NCI-H82 treated with DMSO at 0.1 percent for 48 hours (cell line): ENCODE data around the gene CTNNAL1.
"Not testable (repeated sequence)": the region's sequence is repeated elsewhere in the genome, so short reads cannot be mapped to it uniquely, and the experiment has no call there.

Experiments
- DNase-seq: peaks from one replicate; lab custom pipeline; 2025; ENCODE audit not compliant: unreplicated experiment; lab: John Stamatoyannopoulos, UW

CTNNAL1 gene

GRCh38 chr9:108997112-108997511, 16.2 kb downstream of the CTNNAL1 start:
- DNase-seq, result no peak

- DNase-seq, result no peak
Measured at GRCh38 chr9:108996643-108997042, 16.7 kb downstream of the CTNNAL1 start.

DNA sequence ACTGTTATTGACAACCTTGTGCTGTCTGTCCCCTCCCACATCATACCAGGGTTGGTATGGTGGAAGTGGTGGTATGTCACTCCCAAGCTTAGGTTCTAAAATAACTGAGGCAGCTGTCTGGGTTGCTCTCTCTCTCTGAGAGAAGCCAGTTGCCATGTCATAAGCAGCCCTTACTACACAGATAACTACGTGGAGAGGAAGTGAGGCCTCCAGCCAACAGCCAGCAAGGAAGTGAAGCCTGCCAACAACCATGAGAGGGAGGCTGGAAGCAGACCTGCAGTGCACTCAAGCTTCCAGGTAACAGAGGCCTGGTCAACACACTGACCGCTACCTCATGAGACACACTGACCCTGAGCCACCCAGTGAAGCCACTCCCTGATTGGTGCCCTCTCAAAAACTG, 18.6 kb downstream of the CTNNAL1 start:
- no peak for DNase-seq

DNA sequence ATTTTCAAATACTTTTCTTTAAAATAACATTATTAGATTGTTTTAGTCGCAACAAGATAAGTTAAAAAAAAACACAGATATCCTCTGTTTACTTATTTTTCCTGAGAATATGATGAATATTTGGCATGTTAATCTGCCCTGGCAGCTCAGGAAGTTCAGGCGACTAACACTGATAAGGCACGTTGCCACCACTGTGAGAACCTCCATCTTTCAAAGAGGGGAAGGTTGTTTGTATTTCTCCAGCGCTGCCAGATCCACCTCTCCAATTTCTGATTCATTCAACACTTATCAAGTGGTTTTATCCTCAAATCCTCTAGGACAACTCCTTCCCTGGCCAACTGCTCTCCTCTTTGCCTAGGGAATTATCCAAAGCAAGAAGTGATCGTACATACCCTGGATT, 21.8 kb downstream of the CTNNAL1 start:
- no peak for DNase-seq

GRCh38 chr9:108983885-108984284, 29.4 kb downstream of the CTNNAL1 start:
- no peak for DNase-seq

DNA sequence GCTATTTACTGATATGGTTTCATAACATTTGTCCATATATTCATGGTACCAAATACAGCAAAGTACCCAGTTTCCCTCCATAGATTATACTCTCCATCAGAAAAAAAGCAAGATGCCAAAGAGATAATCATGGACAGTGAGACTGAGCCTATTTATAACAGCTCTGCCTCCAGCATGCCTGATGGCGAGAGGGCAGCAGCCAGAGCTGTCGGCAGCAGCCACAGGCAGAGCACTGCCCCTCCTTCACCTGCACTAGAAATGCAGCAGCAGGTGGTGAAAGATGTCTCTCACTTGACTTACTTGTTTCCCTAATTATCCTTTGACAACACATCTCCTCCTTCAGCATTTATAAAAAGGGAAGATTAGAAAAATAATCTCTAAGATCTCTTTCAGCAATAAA, 32.4 kb downstream of the CTNNAL1 start:
- no peak for DNase-seq

- no peak for DNase-seq
Measured at GRCh38 chr9:108978205-108978604, 35.1 kb downstream of the CTNNAL1 start.

DNA sequence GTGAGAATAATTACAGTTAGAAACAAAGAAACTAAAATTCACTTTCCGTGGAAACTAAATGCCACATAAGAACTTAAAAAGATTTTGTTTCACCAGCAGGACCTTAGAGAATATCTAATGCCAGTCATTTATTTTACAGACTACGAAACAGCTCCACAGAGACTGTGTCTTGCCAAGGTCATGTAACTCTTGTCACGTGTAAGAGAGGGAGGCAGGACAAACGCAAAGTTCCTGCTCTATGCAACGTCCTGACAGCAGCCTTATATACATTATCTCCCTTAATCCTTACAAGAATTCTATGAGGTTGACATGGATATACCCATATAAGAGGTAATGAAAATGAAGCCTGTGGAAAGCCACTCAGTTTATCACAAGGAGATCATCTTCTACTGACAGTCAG, 39.4 kb downstream of the CTNNAL1 start:
- DNase-seq, result no peak

GRCh38 chr9:108972626-108973209, 40.6 kb downstream of the CTNNAL1 start:
- no peak for DNase-seq

DNA sequence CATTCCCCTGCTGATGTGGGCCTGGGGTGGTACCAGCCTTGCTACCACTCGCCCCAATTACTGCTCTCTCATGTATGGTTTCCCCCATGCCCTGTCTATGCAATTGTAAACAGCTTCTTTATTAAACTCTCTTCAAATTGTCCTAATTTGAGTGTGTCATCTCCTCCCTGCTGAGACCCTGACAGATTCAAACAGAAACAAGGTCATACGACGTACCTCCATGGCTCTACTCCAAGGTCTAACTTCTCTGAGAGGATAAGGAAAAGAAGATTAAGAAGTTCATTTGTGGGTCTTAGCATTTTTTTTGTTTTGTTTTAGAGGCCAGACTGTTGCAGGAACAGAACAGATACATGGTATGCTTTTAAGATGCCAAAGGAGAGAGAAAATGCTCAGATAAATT, 41.1 kb downstream of the CTNNAL1 start:
- peak; percentile 2 for DNase-seq

DNA sequence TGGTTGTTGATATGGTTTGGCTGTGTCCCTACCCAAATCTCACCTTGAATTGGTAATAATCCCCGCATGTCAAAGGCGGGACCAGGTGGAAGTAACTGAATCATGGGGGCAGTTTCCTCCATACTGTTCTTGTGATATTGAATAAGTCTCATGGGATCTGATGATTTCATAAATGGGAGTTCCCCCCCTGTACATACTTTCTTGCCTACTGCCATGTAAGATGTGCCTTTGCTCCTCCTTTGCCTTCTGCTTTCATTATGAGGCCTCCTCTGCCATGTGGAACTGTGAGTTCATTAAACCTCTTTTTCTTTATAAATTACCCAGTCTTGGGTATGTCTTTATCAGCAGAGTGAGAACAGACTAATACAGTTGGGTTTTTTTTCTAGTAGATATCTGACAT, 41.9 kb downstream of the CTNNAL1 start:
- DNase-seq, result not testable (repeated sequence)

DNA sequence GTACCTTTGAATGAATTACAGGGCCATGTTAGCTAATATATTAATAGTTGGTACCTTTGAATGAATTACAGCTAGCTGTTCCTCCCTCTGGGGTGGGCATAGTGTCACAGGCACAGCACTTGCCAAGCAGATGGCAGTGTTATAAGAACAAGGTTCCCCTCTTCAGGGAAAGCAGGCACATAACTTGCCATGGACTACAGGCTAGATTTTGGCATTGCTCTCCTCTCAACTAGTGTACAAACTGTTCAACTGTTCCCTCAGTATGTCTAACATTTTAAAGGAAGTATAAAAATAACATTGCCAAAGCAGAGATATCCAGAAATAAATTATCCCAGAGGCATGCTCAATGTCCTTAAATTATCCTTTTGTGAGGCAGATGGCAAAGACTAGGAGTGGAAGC, 45.4 kb downstream of the CTNNAL1 start:
- no peak for DNase-seq

DNA sequence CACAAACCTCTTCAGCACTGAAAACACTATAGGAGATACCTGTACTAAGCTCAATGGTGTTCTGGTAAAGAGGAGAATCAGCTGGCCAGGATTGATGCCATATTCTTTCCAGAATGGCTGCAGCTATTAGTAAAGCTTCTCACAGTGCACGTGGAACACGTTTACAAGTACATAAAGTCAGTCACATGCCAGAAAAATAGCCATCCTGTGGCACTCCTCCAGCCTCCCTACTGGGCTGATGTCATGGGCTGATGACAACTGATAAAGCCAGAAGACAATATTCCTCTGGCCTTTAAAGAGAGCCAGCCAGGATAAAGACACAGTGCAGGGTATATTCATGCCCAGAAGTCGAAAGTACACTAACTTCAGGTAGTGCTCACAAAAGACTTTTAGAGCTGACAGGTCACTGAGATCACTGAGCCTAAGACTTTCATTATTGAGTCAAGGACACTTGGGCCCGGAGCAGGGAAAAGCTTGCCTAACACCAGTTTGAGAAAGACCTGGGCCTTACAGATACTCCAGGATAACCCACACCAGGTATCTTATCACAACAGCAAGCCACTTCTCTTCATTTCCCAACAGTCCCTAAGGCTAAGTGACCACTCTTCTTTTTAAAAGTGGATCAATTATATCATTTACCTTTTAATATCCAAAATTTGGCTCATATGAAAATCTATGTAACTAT, 49.7 kb downstream of the CTNNAL1 start:
- DNase-seq, result no peak

GRCh38 chr9:108961151-108961550, 52.1 kb downstream of the CTNNAL1 start:
- no peak for DNase-seq

- no peak for DNase-seq
Measured at GRCh38 chr9:108960331-108960730, 53.0 kb downstream of the CTNNAL1 start.

DNA sequence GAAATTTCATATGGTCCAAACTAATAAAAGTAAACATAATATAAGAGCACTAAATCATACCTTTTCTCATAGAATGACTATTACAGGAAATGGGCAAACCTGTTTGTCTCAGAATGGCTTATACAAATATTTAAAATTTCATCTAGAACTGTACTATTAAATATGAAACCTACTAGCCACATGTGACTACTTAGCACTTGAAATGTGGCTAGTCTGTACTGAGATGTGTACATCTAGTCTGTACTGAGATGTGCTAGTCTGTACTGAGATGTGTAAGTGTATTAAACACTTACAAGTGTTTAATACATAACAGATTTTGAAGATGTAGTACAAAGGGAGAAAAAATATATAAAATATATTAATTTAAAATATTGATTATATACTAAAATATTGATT, 56.7 kb downstream of the CTNNAL1 start:
- DNase-seq, result no peak

DNA sequence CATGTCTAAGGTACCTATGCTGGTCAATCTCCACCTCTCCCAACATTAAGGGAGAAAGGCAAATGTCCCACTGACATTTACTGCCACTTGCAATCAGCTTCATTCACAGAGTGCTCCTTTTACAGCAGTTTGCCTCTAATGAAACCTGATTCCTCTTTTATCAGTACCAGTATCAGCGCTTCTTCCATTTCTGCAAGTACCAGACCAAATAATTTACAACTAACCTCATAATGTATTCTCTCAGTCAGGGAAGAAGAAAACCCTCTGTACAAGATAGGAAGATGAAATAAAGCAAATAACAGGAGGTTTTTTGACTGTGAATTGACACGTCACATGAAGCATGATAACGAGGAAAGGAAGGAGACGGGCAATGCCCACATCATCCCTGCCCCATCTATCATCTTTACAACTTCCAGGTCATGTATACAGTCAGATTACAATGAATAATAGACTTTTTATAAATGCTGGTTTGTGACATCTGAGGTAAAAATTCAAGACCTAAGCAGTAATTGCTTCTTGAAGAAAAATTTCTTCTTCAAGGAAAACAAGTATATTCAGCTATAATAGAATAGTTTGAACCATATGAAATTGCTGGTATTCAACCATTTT, 57.2 kb downstream of the CTNNAL1 start:
- DNase-seq, result no peak

GRCh38 chr9:108953983-108954574, 59.2 kb downstream of the CTNNAL1 start:
- no peak for DNase-seq

- DNase-seq, result no peak
Measured at GRCh38 chr9:108951578-108951977, 61.7 kb downstream of the CTNNAL1 start.

DNA sequence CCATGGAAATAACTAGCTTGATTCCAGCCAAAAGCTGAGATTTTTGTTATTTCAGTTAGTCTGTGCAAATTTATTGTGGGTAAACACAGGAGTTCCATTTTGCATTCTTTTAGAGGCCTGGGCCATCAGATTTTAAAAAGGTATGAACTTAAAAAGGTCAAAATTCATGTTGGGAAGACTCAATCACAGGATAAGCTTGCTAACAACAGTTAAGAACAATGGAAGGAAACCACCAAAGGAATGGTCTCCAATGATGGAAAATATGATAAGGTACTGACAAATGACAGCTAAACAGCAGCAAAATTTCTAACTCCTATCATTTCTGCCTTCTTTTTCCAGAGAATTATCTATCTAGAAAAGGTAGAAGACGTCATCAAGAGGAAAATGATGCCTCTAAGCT, 63.1 kb downstream of the CTNNAL1 start:
- DNase-seq, result no peak

DNA sequence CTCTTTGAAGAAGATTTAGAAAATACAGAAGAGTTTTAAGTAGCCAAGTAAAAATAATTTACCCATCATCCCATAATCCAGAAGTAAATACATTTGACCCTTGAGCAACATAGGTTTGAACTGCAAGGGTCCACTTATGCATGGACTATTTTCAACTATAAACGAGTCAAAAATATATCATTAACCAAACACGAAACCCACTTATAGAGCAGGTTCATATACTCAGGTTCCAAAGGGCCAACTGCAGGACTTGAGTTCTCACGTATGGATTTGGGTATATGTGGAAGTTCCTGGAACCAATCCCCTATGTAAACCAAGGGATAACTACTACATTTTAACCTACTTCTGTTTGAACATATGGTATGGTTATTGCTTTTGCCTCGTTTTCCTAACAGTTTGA, 73.3 kb downstream of the CTNNAL1 start:
- no peak for DNase-seq

DNA sequence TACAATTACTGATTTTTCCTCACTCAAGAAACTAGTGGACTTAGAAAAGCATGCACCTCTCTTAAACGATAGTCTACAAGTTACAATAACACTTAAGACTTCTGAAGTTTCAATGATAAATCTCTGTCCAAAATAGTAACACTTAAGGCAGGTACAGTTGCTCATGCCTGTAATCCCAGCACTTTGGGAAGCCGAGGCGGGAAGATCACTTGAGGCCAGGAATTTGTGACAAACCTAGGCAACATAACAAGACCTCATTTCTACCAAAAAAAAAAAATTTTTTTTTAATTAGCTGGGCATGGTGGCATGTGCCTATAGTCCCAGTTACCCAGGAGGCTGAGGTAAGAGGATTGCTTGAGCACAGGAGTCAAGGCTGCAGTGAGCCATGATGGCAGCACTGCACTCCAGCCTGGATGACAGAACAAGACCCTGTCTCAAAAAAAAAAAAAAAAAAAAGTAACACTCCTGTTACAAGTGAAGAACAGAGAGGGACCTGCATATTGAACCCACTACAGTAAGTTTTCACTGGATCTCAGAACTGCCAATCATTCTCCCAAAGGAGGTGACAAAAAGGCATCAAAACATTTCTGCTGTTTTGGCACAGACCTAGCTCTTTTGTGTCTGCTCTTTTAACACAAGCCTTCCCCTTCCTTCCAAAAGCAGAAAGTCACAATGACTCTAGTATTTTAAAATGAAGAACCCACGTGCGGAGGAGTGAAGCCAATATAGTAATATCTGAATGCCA, 75.6 kb downstream of the CTNNAL1 start:
- DNase-seq, result no peak
